IMR-90 (cell line): ENCODE measurements around the gene RGL1. TPM values are rescaled to one million over a fixed set of nuclear protein-coding genes. Genes with fewer than 3 reads are reported as not detected.

Experiments
- ATAC-seq: fragments of 200-7000 bp; cut with Tn5 transposase; 2 replicates; pipeline ENCODE4 v1.9.1; 2020; ENCODE audit warnings: low read depth, mild to moderate bottlenecking, moderate library complexity
- BruUV-seq: library from RNA; stranded (reverse); fragments of 400-500 nt; replicated peaks from 2 replicates; lab custom pipeline; 2021; lab: Mats Ljungman, UMichigan
- CTCF ChIA-PET: fragments of 300-600 bp; formaldehyde crosslinking; extraction: SDS; loops from one replicate; lab custom pipeline; 2021; ENCODE audit warnings: antibody characterized with exemption; lab: Yijun Ruan, JAX
- POLR2A ChIA-PET: fragments of 300-600 bp; sonication (Branson Sonifier 250); formaldehyde crosslinking; loops from one replicate; lab custom pipeline; 2022; ENCODE audit warnings: antibody characterized with exemption; ENCODE audit not compliant: unreplicated experiment; lab: Charles Lee
- DNase-seq: peaks from one replicate; pipeline ENCODE4 v3.0.0; 2013
- H2AFZ ChIP-seq: replicated peaks from 2 replicates; pipeline ENCODE3; 2013; ENCODE audit warnings: low read length, mild to moderate bottlenecking; ENCODE audit not compliant: poor library complexity
- H2AK5ac ChIP-seq: 2 replicates; pipeline ENCODE4 v1.6.1; 2013; ENCODE audit warnings: low read depth, low read length, inconsistent platforms
- H2AK9ac ChIP-seq: replicated peaks from 2 replicates; pipeline ENCODE3; 2013; ENCODE audit warnings: mild to moderate bottlenecking, low read depth, low read length, moderate library complexity; ENCODE audit not compliant: poor library complexity
- H2BK120ac ChIP-seq: 2 replicates; pipeline ENCODE4 v1.6.1; 2013; ENCODE audit warnings: low read depth, low read length, inconsistent platforms
- H2BK15ac ChIP-seq: 3 replicates; pipeline ENCODE4 v1.6.1; 2013; ENCODE audit warnings: low read depth, low read length, inconsistent platforms
- H2BK20ac ChIP-seq: 2 replicates; pipeline ENCODE4 v1.6.1; 2013; ENCODE audit warnings: low read depth, mild to moderate bottlenecking, inconsistent platforms, low read length, moderate library complexity
- H2BK5ac ChIP-seq: 2 replicates; pipeline ENCODE4 v1.6.1; 2013; ENCODE audit warnings: mild to moderate bottlenecking, low read depth, low read length, inconsistent platforms; ENCODE audit not compliant: poor library complexity, severe bottlenecking
- H3K14ac ChIP-seq: replicated peaks from 2 replicates; pipeline ENCODE4 v1.6.1; 2013; ENCODE audit warnings: low read depth, low read length, inconsistent platforms
- H3K18ac ChIP-seq: 2 replicates; pipeline ENCODE4 v1.6.1; 2013; ENCODE audit warnings: low read depth, low read length, control low read depth
- H3K23ac ChIP-seq: 2 replicates; pipeline ENCODE4 v1.6.1; 2013; ENCODE audit warnings: low read depth, low read length, inconsistent platforms
- H3K27ac ChIP-seq: 2 replicates; pipeline ENCODE4 v1.5.1; 2013; ENCODE audit warnings: mild to moderate bottlenecking, control low read depth, low read length; ENCODE audit not compliant: insufficient read depth
- H3K27me3 ChIP-seq: 2 replicates; pipeline ENCODE4 v1.6.1; 2013; ENCODE audit warnings: low read length; ENCODE audit not compliant: control insufficient read depth, insufficient read depth
- H3K36me3 ChIP-seq: 2 replicates; pipeline ENCODE4 v1.6.1; 2013; ENCODE audit warnings: low read length, mixed read lengths; ENCODE audit not compliant: control insufficient read depth, insufficient read depth
- H3K4ac ChIP-seq: 2 replicates; pipeline ENCODE4 v1.6.1; 2013; ENCODE audit warnings: low read depth, low read length, inconsistent platforms
- H3K4me1 ChIP-seq: 2 replicates; pipeline ENCODE4 v1.6.1; 2013; ENCODE audit warnings: low read length, mixed read lengths; ENCODE audit not compliant: control insufficient read depth, insufficient read depth
- H3K4me2 ChIP-seq: 2 replicates; pipeline ENCODE4 v1.6.1; 2013; ENCODE audit warnings: low read depth, mild to moderate bottlenecking, control low read depth, low read length, moderate library complexity
- H3K4me3 ChIP-seq: 2 replicates; pipeline ENCODE4 v1.5.1; 2013; ENCODE audit warnings: low read depth, mild to moderate bottlenecking, control low read depth, low read length, moderate library complexity; ENCODE audit not compliant: insufficient read depth
- H3K56ac ChIP-seq: 2 replicates; pipeline ENCODE4 v1.6.1; 2013; ENCODE audit warnings: low read length, inconsistent platforms; ENCODE audit not compliant: insufficient read depth; ENCODE audit errors: extremely low read depth
- H3K79me1 ChIP-seq, 2 experiments: 2 replicates each; pipeline ENCODE4 v1.6.1; 2013; ENCODE audit warnings: low read length in 2 of 2, inconsistent platforms in 1 of 2, low read depth in 1 of 2
- H3K9ac ChIP-seq: 2 replicates; pipeline ENCODE4 v1.6.1; 2013; ENCODE audit warnings: low read depth, low read length, control low read depth
- H3K9me1 ChIP-seq: 2 replicates; pipeline ENCODE4 v1.6.1; 2013; ENCODE audit warnings: low read length, inconsistent platforms; ENCODE audit not compliant: insufficient read depth
- H3K9me3 ChIP-seq: 2 replicates; pipeline ENCODE4 v1.6.1; 2013; ENCODE audit warnings: low read length; ENCODE audit not compliant: control insufficient read depth, insufficient read depth
- H4K20me1 ChIP-seq: 2 replicates; pipeline ENCODE4 v1.6.1; 2013; ENCODE audit warnings: low read length, inconsistent platforms; ENCODE audit not compliant: insufficient read depth
- H4K5ac ChIP-seq: 2 replicates; pipeline ENCODE4 v1.6.1; 2013; ENCODE audit warnings: mild to moderate bottlenecking, low read depth, low read length, control low read depth
- H4K8ac ChIP-seq, 2 experiments: 2 replicates each; pipeline ENCODE4 v1.6.1; 2013; ENCODE audit warnings: low read depth in 2 of 2, low read length in 2 of 2, control low read depth in 1 of 2, inconsistent platforms in 1 of 2
- H4K91ac ChIP-seq: 2 replicates; pipeline ENCODE4 v1.6.1; 2013; ENCODE audit warnings: low read depth, low read length, inconsistent platforms; ENCODE audit not compliant: insufficient read depth
- BHLHE40 ChIP-seq: fragments of 150-350 bp; IDR thresholded peaks from 2 replicates; pipeline ENCODE4 v1.6.1; 2016; ENCODE audit warnings: mild to moderate bottlenecking, low read depth, low read length
- CEBPB ChIP-seq: IDR thresholded peaks from 2 replicates; pipeline ENCODE4 v1.6.1; 2012; ENCODE audit warnings: low read depth, low read length, improper control_type of control experiment
- CHD1 ChIP-seq: IDR thresholded peaks from 2 replicates; pipeline ENCODE4 v1.6.1; 2012; ENCODE audit warnings: low read depth, low read length, improper control_type of control experiment
- CTCF ChIP-seq: conservative IDR thresholded peaks from 2 replicates; pipeline ENCODE4 v1.5.1; 2012; ENCODE audit warnings: mild to moderate bottlenecking, low read depth, low read length, improper control_type of control experiment
- ELK1 ChIP-seq: fragments of 150-350 bp; IDR thresholded peaks from 2 replicates; pipeline ENCODE4 v1.6.1; 2016; ENCODE audit warnings: low read depth, mild to moderate bottlenecking, low read length, moderate library complexity, borderline replicate concordance
- FOS ChIP-seq: fragments of 150-350 bp; IDR thresholded peaks from 2 replicates; pipeline ENCODE4 v1.6.1; 2016; ENCODE audit warnings: low read depth, low read length
- MAFK ChIP-seq: IDR thresholded peaks from 2 replicates; pipeline ENCODE4 v1.6.1; 2012; ENCODE audit warnings: low read depth, low read length, improper control_type of control experiment
- MAZ ChIP-seq: IDR thresholded peaks from 2 replicates; pipeline ENCODE4 v1.6.1; 2012; ENCODE audit warnings: low read depth, mild to moderate bottlenecking, low read length, improper control_type of control experiment, moderate library complexity, borderline replicate concordance
- MXI1 ChIP-seq: IDR thresholded peaks from 2 replicates; pipeline ENCODE4 v1.6.1; 2012; ENCODE audit warnings: low read depth, mild to moderate bottlenecking, low read length, moderate library complexity, borderline replicate concordance
- NFE2L2 ChIP-seq: fragments of 150-350 bp; IDR thresholded peaks from 2 replicates; pipeline ENCODE4 v1.6.1; 2016; ENCODE audit warnings: low read depth, mild to moderate bottlenecking, low read length
- POLR2A ChIP-seq: IDR thresholded peaks from 2 replicates; pipeline ENCODE4 v1.6.1; 2012; ENCODE audit warnings: mild to moderate bottlenecking, low read depth, low read length
- RAD21 ChIP-seq: IDR thresholded peaks from 2 replicates; pipeline ENCODE4 v1.6.1; 2012; ENCODE audit warnings: low read length, improper control_type of control experiment
- RCOR1 ChIP-seq: IDR thresholded peaks from 2 replicates; pipeline ENCODE4 v1.6.1; 2012; ENCODE audit warnings: mild to moderate bottlenecking, low read length, improper control_type of control experiment; ENCODE audit not compliant: insufficient replicate concordance
- RFX5 ChIP-seq: IDR thresholded peaks from 2 replicates; pipeline ENCODE4 v1.8.0; 2012; ENCODE audit warnings: low read depth, mild to moderate bottlenecking, low read length, moderate library complexity
- SMC3 ChIP-seq: fragments of 150-350 bp; IDR thresholded peaks from 2 replicates; pipeline ENCODE4 v1.6.1; 2016; ENCODE audit warnings: low read depth, mild to moderate bottlenecking, antibody characterized with exemption, low read length, moderate library complexity
- USF2 ChIP-seq: fragments of 150-350 bp; IDR thresholded peaks from 2 replicates; pipeline ENCODE4 v1.6.1; 2017; ENCODE audit warnings: mild to moderate bottlenecking, antibody characterized with exemption, low read length, low read depth
- WGBS, 2 experiments: methylation state at CpG; one replicate each; pipeline versions ENCODE4 v1.1.5 to v1.1.7; 2013; ENCODE audit warnings: missing lambda C conversion rate in 2 of 2; ENCODE audit not compliant: insufficient read length in 1 of 2; ENCODE audit errors: extremely low coverage in 2 of 2; 5-methylcytosine and 5-hydroxymethylcytosine counted together
- dilution Hi-C: fragments of 300-500 bp; cut with HindIII; formaldehyde crosslinking; loops from one replicate; pipeline ENCODE4 v1.14.3; 2018; ENCODE audit warnings: low sequenced_read_pairs; ENCODE audit not compliant: unreplicated experiment
- in situ Hi-C: fragments of 300-500 bp; cut with MboI; formaldehyde crosslinking; loops from 3 replicates; pipeline ENCODE4 v1.14.3; 2019; ENCODE audit warnings: low sequenced_read_pairs, inconsistent platforms, mixed read lengths
- intact Hi-C: fragments of 100-400 bp; cut with micrococcal nuclease; formaldehyde crosslinking; loops from 2 replicates; pipeline ENCODE4 v1.10.0; 2022
- polyA plus RNA-seq, 3 experiments: library from polyadenylated mRNA; depleted of rRNA; stranded (reverse); fragments of >200 nt; gene quantifications; 2 replicates each; pipeline ENCODE4 v1.2.3, GENCODE V29; 2012; ENCODE audit warnings: low replicate concordance in 1 of 3
- total RNA-seq: library from RNA; depleted of rRNA; stranded (reverse); fragments of >200 nt; gene quantifications from 2 replicates; pipeline ENCODE4 v1.2.3, GENCODE V29; 2012

RGL1 gene
- total and polyA plus RNA-seq, 2 of the 4 experiments (the other 2 are of a cell fraction) = 4.7 to 7.5 TPM

DNA sequence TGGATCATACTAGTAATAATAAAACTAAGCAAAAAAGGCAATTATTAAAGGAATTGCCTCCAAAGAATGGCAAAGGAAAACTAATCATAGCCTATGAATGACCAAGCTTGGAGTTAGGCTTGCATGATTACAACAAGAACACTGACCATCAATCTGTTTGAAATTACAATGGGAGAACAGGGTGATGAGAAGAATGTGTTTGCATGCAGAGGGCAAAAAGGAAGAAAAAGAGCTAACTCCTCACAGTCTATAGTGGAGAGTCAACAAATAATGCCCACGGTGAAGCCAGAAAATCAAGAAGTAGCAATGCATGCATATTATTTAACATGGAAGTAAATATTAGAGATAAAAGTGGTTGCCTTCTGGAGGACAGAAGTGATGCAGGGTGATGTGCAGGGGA is 160.8 kb downstream of the RGL1 start:
- no peaks in the 10 kb centered on the region for H3K27me3 ChIP-seq
- H3K9ac ChIP-seq = no peak overlapping the region
- peaks cover 4% of the 10 kb centered on the region for H3K9me1 ChIP-seq
- H3K14ac ChIP-seq = no peak overlapping the region
- H3K36me3 ChIP-seq = peaks cover 1% of the 10 kb centered on the region; the same call in 1 of the 2 replicates
- no peak overlapping the region for H4K8ac ChIP-seq
- no peak overlapping the region for H4K5ac ChIP-seq
- H4K91ac ChIP-seq = no peak overlapping the region
- H3K79me1 ChIP-seq = no peaks in the 10 kb centered on the region
- no peak overlapping the region for H3K18ac ChIP-seq
- H3K9me3 ChIP-seq = no peaks in the 10 kb centered on the region
- H3K4me1 ChIP-seq = no peaks in the 10 kb centered on the region
- H3K4me2 ChIP-seq = no peak overlapping the region
- in situ Hi-C loops = no loop called here
- H4K20me1 ChIP-seq = no peaks in the 10 kb centered on the region
- BruUV-seq = no TSS peak
- intact Hi-C loops = no loop called here
- no peak overlapping the region for H2AK9ac ChIP-seq
- no peak for ATAC-seq
- H2BK5ac ChIP-seq = no peak overlapping the region
- H2BK20ac ChIP-seq = no peak overlapping the region
- H3K4ac ChIP-seq = no peak overlapping the region
- no peak for TF ChIP-seq POLR2A
- no peak for TF ChIP-seq RAD21
- no peak for TF ChIP-seq SMC3
- TF ChIP-seq RFX5 = no peak
- no peak for TF ChIP-seq CHD1
- no peak for TF ChIP-seq FOS
- no peak for TF ChIP-seq CTCF
- no peak for TF ChIP-seq MAZ
- no peak for TF ChIP-seq CEBPB
- no peak for TF ChIP-seq MXI1
- TF ChIP-seq BHLHE40 = no peak
- TF ChIP-seq RCOR1 = no peak
- no peak for TF ChIP-seq NFE2L2
- no peak for TF ChIP-seq USF2
- no peak for TF ChIP-seq ELK1
- no peak for TF ChIP-seq MAFK
- no peak overlapping the region for H3K23ac ChIP-seq
- POLR2A ChIA-PET = no interaction called here
- no peak overlapping the region for H3K4me3 ChIP-seq
- DNase-seq = no peak
- no CpG with 5 or more reads among the region's 1 CpG for WGBS, 2 experiments
- H3K56ac ChIP-seq = no peak overlapping the region
- no peak overlapping the region for H3K27ac ChIP-seq
- CTCF ChIA-PET = no interaction called here
- dilution Hi-C loops = no loop called here
- no peak overlapping the region for H2BK120ac ChIP-seq
- H2AK5ac ChIP-seq = no peak overlapping the region
- no peak overlapping the region for H2BK15ac ChIP-seq
- no peak overlapping the region for H2AFZ ChIP-seq
